Left ventricle myocardium inferior (tissue), 1 donor: ENCODE measurements around the gene FSTL5. TPM values are rescaled to one million over a fixed set of nuclear protein-coding genes. Genes with fewer than 3 reads are reported as not detected.

Experiments
- DNase-seq: peaks from one replicate; pipeline ENCODE4 v3.0.0-alpha.2; 2020
- H3K27ac ChIP-seq: fragments of 200-600 bp; replicated peaks from 2 replicates; pipeline ENCODE4 v1.8.0; 2021
- H3K27me3 ChIP-seq: fragments of 200-600 bp; 2 replicates; pipeline ENCODE4 v1.8.0; 2021; ENCODE audit warnings: low read depth
- H3K36me3 ChIP-seq: fragments of 200-600 bp; 2 replicates; pipeline ENCODE4 v1.8.0; 2021
- H3K4me1 ChIP-seq: fragments of 200-600 bp; 2 replicates; pipeline ENCODE4 v1.8.0; 2021
- H3K4me3 ChIP-seq: fragments of 200-600 bp; 2 replicates; pipeline ENCODE4 v1.8.0; 2021; ENCODE audit warnings: mild to moderate bottlenecking, moderate library complexity
- H3K9me3 ChIP-seq: fragments of 200-600 bp; replicated peaks from 2 replicates; pipeline ENCODE4 v1.8.0; 2021
- CTCF ChIP-seq: fragments of 200-600 bp; IDR thresholded peaks from 2 replicates; pipeline ENCODE4 v1.8.0; 2021; ENCODE audit warnings: antibody characterized with exemption, mild to moderate bottlenecking, borderline replicate concordance
- intact Hi-C: fragments of 100-400 bp; cut with micrococcal nuclease; formaldehyde crosslinking; loops from one replicate; pipeline ENCODE4 v1.11.0; 2022
- total RNA-seq: library from RNA; stranded (reverse); fragmentation: NEBNext Ultra II Directional; extraction: Animal tissue kit (Norgen Biotek cat#: 25700); gene quantifications from one replicate; pipeline ENCODE4 v1.2.1, GENCODE V29; 2021
- donor health status: DM: no; HTN: yes; CAD: no; lungs with severe emphysema.

FSTL5 gene
- total RNA-seq, 1 donor from 2014 or later = not detected

- TF ChIP-seq CTCF = no peak
- Histone ChIP-seq H3K27ac (no peak overlapping the region), H3K9me3 (no peaks in the 10 kb centered on the region), H3K27me3 (no peaks in the 10 kb centered on the region), H3K4me3 (no peak overlapping the region), H3K4me1 (no peaks in the 10 kb centered on the region), H3K36me3 (no peaks in the 10 kb centered on the region)
- no peak for DNase-seq
- intact Hi-C loops = no loop called here
These were observed 807.4 kb downstream of the FSTL5 start for GRCh38 chr4:161356351-161356750.

- H3K4me3 ChIP-seq = no peak overlapping the region
- no peaks in the 10 kb centered on the region for H3K4me1 ChIP-seq
- no peak for TF ChIP-seq CTCF
- no peaks in the 10 kb centered on the region for H3K27me3 ChIP-seq
- H3K27ac ChIP-seq = no peak overlapping the region
- intact Hi-C loops = no loop called here
- DNase-seq = no peak
- H3K9me3 ChIP-seq = peaks cover 13% of the 10 kb centered on the region
- H3K36me3 ChIP-seq = no peaks in the 10 kb centered on the region
These were observed 812.9 kb downstream of the FSTL5 start for GRCh38 chr4:161350946-161351345.

- H3K27me3 ChIP-seq = no peaks in the 10 kb centered on the region
- H3K4me3 ChIP-seq = no peak overlapping the region
- peaks cover 13% of the 10 kb centered on the region for H3K9me3 ChIP-seq
- DNase-seq = no peak
- H3K27ac ChIP-seq = no peak overlapping the region
- intact Hi-C loops = no loop called here
- no peak for TF ChIP-seq CTCF
- no peaks in the 10 kb centered on the region for H3K36me3 ChIP-seq
- H3K4me1 ChIP-seq = no peaks in the 10 kb centered on the region
These were observed 818.1 kb downstream of the FSTL5 start for GRCh38 chr4:161345741-161346140.

- peaks cover 7% of the 10 kb centered on the region for H3K9me3 ChIP-seq
- intact Hi-C loops = no loop called here
- TF ChIP-seq CTCF = no peak
These were observed 820.2 kb downstream of the FSTL5 start for GRCh38 chr4:161343569-161343950.

GRCh38 chr4:161342881-161343568 is 820.8 kb downstream of the FSTL5 start:
- H3K4me3 ChIP-seq = no peak overlapping the region
- H3K27me3 ChIP-seq = no peaks in the 10 kb centered on the region
- H3K9me3 ChIP-seq = peaks cover 2% of the 10 kb centered on the region
- H3K4me1 ChIP-seq = no peaks in the 10 kb centered on the region
- intact Hi-C loops = no loop called here
- H3K36me3 ChIP-seq = no peaks in the 10 kb centered on the region
- no peak for DNase-seq
- TF ChIP-seq CTCF = no peak
- no peak overlapping the region for H3K27ac ChIP-seq

More at GRCh38 chr4:161343569-161343950, 820.2 kb downstream of the FSTL5 start:
- no peaks in the 10 kb centered on the region for H3K36me3 ChIP-seq
- no peak overlapping the region for H3K4me3 ChIP-seq
- H3K27ac ChIP-seq = no peak overlapping the region
- no peak for DNase-seq
- H3K4me1 ChIP-seq = no peaks in the 10 kb centered on the region
- no peaks in the 10 kb centered on the region for H3K27me3 ChIP-seq

- intact Hi-C loops = no loop called here
- Histone ChIP-seq H3K4me1 (no peaks in the 10 kb centered on the region), H3K9me3 (no peaks in the 10 kb centered on the region), H3K27ac (no peak overlapping the region), H3K27me3 (no peaks in the 10 kb centered on the region), H3K36me3 (no peaks in the 10 kb centered on the region), H3K4me3 (no peak overlapping the region)
- no peak for DNase-seq
- TF ChIP-seq CTCF = no peak
These were observed 827.2 kb downstream of the FSTL5 start for GRCh38 chr4:161336621-161337020.
